GM12874 (cell line): ENCODE results near the gene CLTCL1.

Experiments
- TF ChIP-seq, protein P1 (sequence below): IDR thresholded peaks from 2 replicates; pipeline ENCODE4 v1.5.1; 2011; ENCODE audit warnings: low read depth, mild to moderate bottlenecking, control low read depth, low read length, moderate library complexity; ENCODE audit not compliant: insufficient read depth

The CLTCL1 gene

GRCh38 chr22:19295733-19296132 lies 4.2 kb upstream of the CLTCL1 start:
- TF ChIP-seq, protein P1, sequence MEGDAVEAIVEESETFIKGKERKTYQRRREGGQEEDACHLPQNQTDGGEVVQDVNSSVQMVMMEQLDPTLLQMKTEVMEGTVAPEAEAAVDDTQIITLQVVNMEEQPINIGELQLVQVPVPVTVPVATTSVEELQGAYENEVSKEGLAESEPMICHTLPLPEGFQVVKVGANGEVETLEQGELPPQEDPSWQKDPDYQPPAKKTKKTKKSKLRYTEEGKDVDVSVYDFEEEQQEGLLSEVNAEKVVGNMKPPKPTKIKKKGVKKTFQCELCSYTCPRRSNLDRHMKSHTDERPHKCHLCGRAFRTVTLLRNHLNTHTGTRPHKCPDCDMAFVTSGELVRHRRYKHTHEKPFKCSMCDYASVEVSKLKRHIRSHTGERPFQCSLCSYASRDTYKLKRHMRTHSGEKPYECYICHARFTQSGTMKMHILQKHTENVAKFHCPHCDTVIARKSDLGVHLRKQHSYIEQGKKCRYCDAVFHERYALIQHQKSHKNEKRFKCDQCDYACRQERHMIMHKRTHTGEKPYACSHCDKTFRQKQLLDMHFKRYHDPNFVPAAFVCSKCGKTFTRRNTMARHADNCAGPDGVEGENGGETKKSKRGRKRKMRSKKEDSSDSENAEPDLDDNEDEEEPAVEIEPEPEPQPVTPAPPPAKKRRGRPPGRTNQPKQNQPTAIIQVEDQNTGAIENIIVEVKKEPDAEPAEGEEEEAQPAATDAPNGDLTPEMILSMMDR, result no peak

DNA sequence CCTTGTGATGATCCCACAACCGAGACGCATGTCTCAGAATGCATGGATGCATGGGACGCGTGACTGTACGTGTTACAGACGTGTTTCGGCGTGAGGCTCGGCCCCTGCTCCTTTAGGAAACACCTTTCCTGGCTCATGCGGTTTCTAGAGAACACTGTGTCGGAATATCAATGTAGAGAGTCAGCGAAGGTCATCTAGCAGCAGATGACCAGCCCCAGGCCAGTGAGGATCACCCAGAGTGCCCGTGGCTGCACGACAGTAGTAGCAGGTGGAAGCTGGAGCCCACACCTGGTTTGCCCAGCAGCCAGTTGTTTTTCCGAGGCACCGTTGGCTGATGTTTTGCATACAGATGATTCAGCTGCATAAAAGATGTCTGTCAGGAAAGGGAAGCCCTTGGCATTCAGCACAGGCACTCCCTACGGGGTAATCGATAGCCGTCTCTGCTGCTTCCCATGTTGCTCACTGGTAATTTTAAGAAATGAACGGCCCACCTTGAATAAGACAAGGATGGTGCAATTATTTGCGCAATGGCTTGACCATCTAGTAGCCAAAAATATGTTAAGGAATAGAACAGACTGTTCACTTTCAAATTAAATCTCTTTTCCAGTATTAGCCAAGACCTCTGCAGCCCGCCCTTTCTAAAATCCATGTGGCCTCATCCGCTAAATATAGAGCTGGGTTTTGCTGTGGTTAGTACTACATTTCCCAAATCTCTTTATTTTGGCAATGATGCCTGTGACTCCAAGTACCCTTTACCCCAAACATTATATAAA lies 1.1 kb upstream of the CLTCL1 start:
- TF ChIP-seq, protein P1, result no peak

DNA sequence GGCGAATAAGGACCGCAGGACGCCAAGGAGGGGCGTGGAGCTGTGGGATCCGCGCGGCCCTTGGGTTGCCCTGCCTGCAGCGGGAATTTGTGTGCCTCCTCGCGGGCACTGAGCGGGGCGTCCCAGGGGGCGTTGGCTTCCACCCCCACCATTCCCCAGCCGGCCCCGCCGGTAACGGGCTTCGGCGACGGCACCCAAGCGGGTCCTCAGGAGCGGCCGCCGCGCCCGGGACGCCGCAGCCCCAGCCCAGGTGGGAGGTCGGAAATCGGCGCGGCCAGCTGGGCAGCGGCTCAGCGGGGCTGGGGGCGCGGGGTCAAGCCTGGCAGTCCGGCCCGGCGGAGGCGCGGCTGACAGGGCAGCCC lies 320 bp downstream of the CLTCL1 start:
- TF ChIP-seq, protein P1, result no peak

GRCh38 chr22:19290400-19291217 lies 910 bp downstream of the CLTCL1 start:
- TF ChIP-seq, protein P1, result no peak

GRCh38 chr22:19289475-19290161 lies 1.9 kb downstream of the CLTCL1 start:
- TF ChIP-seq, protein P1, result no peak

DNA sequence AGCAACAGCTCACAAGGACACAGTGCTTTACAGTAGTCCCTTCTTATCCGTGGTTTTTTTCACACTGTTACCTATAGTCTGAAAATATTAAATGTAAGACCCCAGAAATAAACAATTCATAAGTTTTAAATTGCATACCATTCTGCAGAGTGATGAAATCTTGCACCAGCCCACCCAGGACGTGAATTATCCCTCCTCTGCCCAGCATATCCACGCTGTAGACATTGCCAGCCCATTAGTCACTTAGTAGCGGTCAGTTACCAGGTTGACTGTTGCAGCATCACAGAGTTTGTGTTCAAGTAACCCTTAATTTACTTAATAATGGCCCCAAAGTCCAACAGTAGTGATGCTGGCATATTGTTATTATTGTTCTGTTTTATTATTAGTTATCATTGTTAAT lies 3.6 kb downstream of the CLTCL1 start:
- TF ChIP-seq, protein P1, result no peak

DNA sequence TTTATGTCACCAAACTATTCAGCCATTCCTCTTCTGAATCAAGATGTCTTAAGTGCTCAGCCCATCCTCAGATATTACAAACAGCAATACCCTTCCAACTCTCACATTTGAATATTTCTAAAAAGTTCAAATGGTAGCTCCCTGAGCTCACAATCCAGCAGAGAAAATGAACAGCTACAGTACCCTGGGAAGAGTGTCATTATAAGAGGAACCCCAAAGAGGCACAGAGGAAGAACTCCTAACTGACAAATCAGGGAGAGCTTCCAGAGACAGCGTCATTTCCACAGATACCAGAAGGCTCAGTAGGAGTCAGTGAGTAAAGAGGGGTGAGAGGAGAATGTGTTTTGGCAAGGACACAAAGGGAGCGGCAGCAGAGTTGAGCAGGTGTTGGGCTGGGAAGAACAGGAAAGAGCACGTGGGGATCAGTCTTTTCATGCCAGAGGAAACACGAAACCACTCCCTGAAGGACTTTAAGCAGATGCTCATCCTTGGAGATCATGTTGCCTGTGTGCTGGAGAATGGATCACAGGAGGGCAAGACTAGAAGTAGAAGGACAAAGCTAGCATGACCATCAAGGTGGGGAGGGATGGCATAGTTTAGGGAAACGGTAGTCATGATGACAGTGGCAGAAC lies 4.3 kb downstream of the CLTCL1 start:
- TF ChIP-seq, protein P1, result no peak
